Lung (tissue), 12 donors: ENCODE results near the gene RAPGEF1. TPM values are rescaled to one million over a fixed set of nuclear protein-coding genes. Genes with fewer than 3 reads are reported as not detected.

Experiments
- ATAC-seq: fragments of 200-7000 bp; cut with Tn5 transposase; one replicate; pipeline ENCODE4 v1.9.1; 2020; ENCODE audit warnings: moderate number of reproducible peaks; ENCODE audit not compliant: insufficient read depth, low FRiP score
- DNase-seq, 3 donors: peaks; one replicate each; pipeline ENCODE4 v3.0.0-alpha.2; 2013 to 2017
- H3K27ac ChIP-seq, 2 donors: one replicate each; pipeline ENCODE4 v1.5.1; 2013; ENCODE audit warnings: mild to moderate bottlenecking in 2 of 2, moderate library complexity in 2 of 2, control low read depth in 1 of 2, inconsistent platforms in 1 of 2, low read depth in 1 of 2, low read length in 1 of 2
- H3K27me3 ChIP-seq, 3 donors: one replicate each; pipeline ENCODE4 v1.5.1; 2013; ENCODE audit warnings: low read length in 2 of 3; ENCODE audit not compliant: control insufficient read depth in 3 of 3, insufficient read depth in 3 of 3
- H3K36me3 ChIP-seq, 4 donors: one replicate each; pipeline ENCODE4 v1.5.1; 2013; ENCODE audit warnings: low read length in 4 of 4, mild to moderate bottlenecking in 1 of 4, moderate library complexity in 1 of 4; ENCODE audit not compliant: control insufficient read depth in 4 of 4, insufficient read depth in 4 of 4
- H3K4me1 ChIP-seq, 5 donors: one replicate each; pipeline ENCODE4 v1.5.1; 2013; ENCODE audit warnings: low read length in 5 of 5, mild to moderate bottlenecking in 2 of 5, moderate library complexity in 1 of 5; ENCODE audit not compliant: control insufficient read depth in 5 of 5, insufficient read depth in 5 of 5
- H3K4me3 ChIP-seq: one replicate; pipeline ENCODE4 v1.5.1; 2013; ENCODE audit warnings: mild to moderate bottlenecking, control low read depth, moderate library complexity
- H3K9ac ChIP-seq, 2 donors: one replicate each; pipeline ENCODE4 v1.5.1; 2013; ENCODE audit warnings: low read length in 2 of 2, control low read depth in 1 of 2; ENCODE audit not compliant: insufficient read depth in 1 of 2
- H3K9me3 ChIP-seq, 4 donors: one replicate each; pipeline ENCODE4 v1.5.1; 2013; ENCODE audit warnings: low read length in 3 of 4, mild to moderate bottlenecking in 1 of 4, moderate library complexity in 1 of 4; ENCODE audit not compliant: control insufficient read depth in 4 of 4, insufficient read depth in 3 of 4
- CTCF ChIP-seq: IDR thresholded peaks from 2 replicates; pipeline ENCODE4 v1.5.1; 2012; ENCODE audit warnings: mild to moderate bottlenecking; ENCODE audit errors: control extremely low read depth, extremely low read depth
- WGBS, 2 donors: extraction: QIAGEN DNeasy Blood & Tissue Kit; methylation state at CpG; one replicate each; pipeline ENCODE4 v1.1.7; 2013; 5-methylcytosine and 5-hydroxymethylcytosine counted together
- polyA plus RNA-seq, 2 donors: library from polyadenylated mRNA; stranded (reverse); fragments of 200-250 nt; gene quantifications; one replicate each; pipeline ENCODE4 v1.2.1, GENCODE V29; 2013
- total RNA-seq, 2 donors: library from RNA; depleted of rRNA in 1 of 2; stranded (reverse); fragments of >200 nt in 1 of 2; gene quantifications; one replicate each; pipeline ENCODE4 v1.2.1, GENCODE V29; 2014 to 2021
- donor health status: control.
- donor health status: control.
- donor health status: Bipolar disorder and iron deficiency.
- donor health status: healthy.
- donor health status: DM: yes; HTN: yes; CAD: no.

The RAPGEF1 gene
- total and polyA plus RNA-seq, 4 donors, result 38.9 to 134 (median 55.1) TPM

DNA sequence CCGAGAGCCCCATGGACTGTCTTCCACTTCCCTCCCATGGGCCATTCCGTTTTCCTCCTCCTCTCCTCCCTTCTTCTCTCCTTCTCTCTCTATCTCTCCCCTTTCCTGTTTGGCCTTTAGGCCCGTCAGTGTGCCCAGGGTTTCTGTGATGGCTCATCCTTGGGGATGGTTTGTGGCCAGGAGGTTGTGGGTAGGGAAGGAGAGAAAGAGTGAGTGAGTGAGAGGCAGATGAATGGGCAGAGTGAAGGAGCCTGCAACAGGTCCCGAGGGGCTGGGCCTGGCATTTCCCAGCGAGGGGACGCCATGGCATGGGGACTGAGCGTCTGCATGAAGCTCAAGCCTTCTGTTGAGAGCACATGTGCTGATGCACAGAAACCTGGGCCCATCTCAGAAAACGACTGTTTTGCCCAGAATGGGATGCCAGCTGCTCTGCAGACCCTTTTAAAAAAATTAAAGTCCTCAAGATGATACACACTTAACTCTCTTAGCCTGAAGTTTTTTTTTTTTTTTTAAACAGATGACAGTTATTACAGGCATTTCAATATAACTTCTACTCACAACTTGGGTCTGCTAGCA is 125.4 kb downstream of the RAPGEF1 start:
- 88 to 93% methylated on average over 8 of the region's 8 CpGs for WGBS, 2 donors
- ATAC-seq (no peak), DNase-seq (no peak)
- Histone ChIP-seq H3K9ac (no peak overlapping the region), H3K36me3 (peaks cover under 1 to 48% (median 15%) of the 10 kb centered on the region in 4 donors), H3K27ac (no peak overlapping the region), H3K4me1 (peaks cover 0 to 26% (median 11%) of the 10 kb centered on the region in 5 donors), H3K9me3 (no peaks in the 10 kb centered on the region), H3K4me3 (no peak overlapping the region), H3K27me3 (no peaks in the 10 kb centered on the region)
- no peak for TF ChIP-seq CTCF

DNA sequence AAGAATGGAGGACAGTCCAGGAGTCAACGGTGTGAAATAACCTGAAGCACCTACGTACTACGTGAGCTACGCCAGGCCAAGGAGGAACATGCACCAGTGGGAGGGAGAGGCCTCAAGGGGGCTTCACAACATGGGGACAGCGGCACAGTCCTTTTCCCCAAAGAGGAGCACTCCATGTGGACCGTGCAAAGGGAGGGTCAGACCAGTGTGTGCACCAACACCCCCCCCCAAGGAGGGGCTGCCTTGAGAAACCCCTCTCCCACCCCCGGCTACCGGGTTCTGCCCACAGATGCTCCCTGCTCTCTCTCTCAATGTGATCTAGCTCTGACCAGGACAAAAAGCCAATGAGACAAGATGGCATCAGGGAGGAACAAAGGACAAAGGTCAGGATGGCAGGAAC is 126.0 kb downstream of the RAPGEF1 start:
- 97 to 98% methylated on average over 8 of the region's 8 CpGs for WGBS, 2 donors
- Histone ChIP-seq H3K9ac (no peak overlapping the region), H3K4me3 (no peak overlapping the region), H3K9me3 (no peaks in the 10 kb centered on the region), H3K36me3 (peaks cover 0 to 43% (median 11%) of the 10 kb centered on the region in 4 donors), H3K4me1 (peaks cover 0 to 31% (median 13%) of the 10 kb centered on the region in 5 donors), H3K27ac (no peak overlapping the region), H3K27me3 (no peaks in the 10 kb centered on the region)
- ATAC-seq (no peak), DNase-seq (no peak)
- no peak for TF ChIP-seq CTCF

DNA sequence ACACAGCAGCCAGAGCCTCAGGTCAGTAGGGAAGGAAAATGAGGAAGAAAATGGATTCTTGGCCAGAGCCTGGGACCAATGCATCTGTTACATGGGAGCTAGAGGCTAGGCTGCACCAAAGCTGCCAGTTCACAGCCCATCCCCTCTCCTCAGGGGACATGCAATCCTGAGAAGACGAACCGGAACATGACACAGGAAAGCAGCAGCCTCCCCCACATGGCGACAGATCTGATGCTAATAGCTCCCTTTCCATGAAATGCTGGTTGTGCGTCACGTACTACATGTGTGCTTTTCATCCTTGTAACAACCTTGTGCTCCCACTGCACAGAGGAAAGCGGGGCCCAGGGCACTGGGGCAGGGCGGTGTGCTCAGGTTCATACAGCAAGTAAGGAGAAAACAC is 127.0 kb downstream of the RAPGEF1 start:
- no peak for ATAC-seq
- TF ChIP-seq CTCF, result no peak
- Histone ChIP-seq H3K9me3 (no peaks in the 10 kb centered on the region), H3K36me3 (peaks cover 0 to 40% (median 3%) of the 10 kb centered on the region in 4 donors), H3K27me3 (no peaks in the 10 kb centered on the region), H3K27ac (no peak overlapping the region), H3K4me3 (no peak overlapping the region), H3K4me1 (peaks cover 0 to 42% (median 16%) of the 10 kb centered on the region in 5 donors), H3K9ac (no peak overlapping the region)
- DNase-seq, result no peak
- 92 to 97% methylated on average over 7 of the region's 7 CpGs for WGBS, 2 donors
